HepG2 (cell line): Measurements from ENCODE around the gene WDR7. TPM values are rescaled to one million over a fixed set of nuclear protein-coding genes. Genes with fewer than 3 reads are reported as not detected.
A peak's percentile ranks its signal among the peaks of the same experiment; 100 is the strongest.

Source experiments
- EED ChIP-seq: sonication (generic); formaldehyde crosslinking; IDR thresholded peaks from 2 replicates; pipeline ENCODE4 v1.5.0; 2020; ENCODE audit warnings: mild to moderate bottlenecking, missing genetic modification reagents
- ELF4 ChIP-seq: sonication (generic); formaldehyde crosslinking; IDR thresholded peaks from 2 replicates; pipeline ENCODE4 v1.5.0; 2020; ENCODE audit warnings: missing genetic modification reagents, mild to moderate bottlenecking, moderate library complexity, borderline replicate concordance
- FOXO1 ChIP-seq: sonication (generic); formaldehyde crosslinking; IDR thresholded peaks from 2 replicates; pipeline ENCODE4 v1.4.0; 2020; ENCODE audit warnings: missing genetic modification reagents
- GTF2F1 ChIP-seq: fragments of 150-350 bp; IDR thresholded peaks from 2 replicates; pipeline ENCODE4 v1.6.1; 2014; ENCODE audit warnings: low read length
- ISL2 ChIP-seq: sonication (generic); formaldehyde crosslinking; IDR thresholded peaks from 2 replicates; pipeline ENCODE4 v1.5.0; 2020; ENCODE audit warnings: missing genetic modification reagents
- NFATC3 ChIP-seq: sonication (generic); formaldehyde crosslinking; IDR thresholded peaks from 2 replicates; pipeline ENCODE4 v1.5.1; 2020; ENCODE audit warnings: mild to moderate bottlenecking, missing genetic modification reagents
- REPIN1 ChIP-seq: sonication (generic); formaldehyde crosslinking; IDR thresholded peaks from 2 replicates; pipeline ENCODE4 v1.8.0; 2022; ENCODE audit warnings: missing genetic modification reagents, low read depth, mild to moderate bottlenecking, borderline replicate concordance
- RNF2 ChIP-seq: fragments of 450-650 bp; conservative IDR thresholded peaks from 2 replicates; pipeline ENCODE4 v1.6.1; 2016; ENCODE audit warnings: low read depth
- SMARCE1 ChIP-seq: fragments of 450-650 bp; IDR thresholded peaks from 2 replicates; pipeline ENCODE4 v1.6.1; 2017; ENCODE audit warnings: borderline replicate concordance
- SNAI1 ChIP-seq: sonication (generic); formaldehyde crosslinking; IDR thresholded peaks from 2 replicates; pipeline ENCODE4 v1.5.0; 2020; ENCODE audit warnings: mild to moderate bottlenecking, missing genetic modification reagents, borderline replicate concordance
- SRF ChIP-seq: IDR thresholded peaks from 2 replicates; pipeline ENCODE4 v1.6.1; 2011; ENCODE audit warnings: mild to moderate bottlenecking, low read depth, low read length, moderate library complexity
- TBL1XR1 ChIP-seq: fragments of 150-350 bp; IDR thresholded peaks from 2 replicates; pipeline ENCODE4 v1.6.1; 2014; ENCODE audit warnings: borderline replicate concordance, low read length; ENCODE audit not compliant: partially characterized antibody
- TFDP2 ChIP-seq: sonication (generic); formaldehyde crosslinking; IDR thresholded peaks from 2 replicates; pipeline ENCODE4 v1.4.0; 2020; ENCODE audit warnings: missing genetic modification reagents
- TP53 ChIP-seq: sonication (generic); formaldehyde crosslinking; conservative IDR thresholded peaks from 2 replicates; pipeline ENCODE4 v1.4.0; 2020; ENCODE audit warnings: missing genetic modification reagents
- ZBTB1 ChIP-seq: sonication (generic); formaldehyde crosslinking; IDR thresholded peaks from 2 replicates; pipeline ENCODE4 v1.4.0; 2020; ENCODE audit warnings: missing genetic modification reagents, borderline replicate concordance
- ZBTB38 ChIP-seq: sonication (generic); formaldehyde crosslinking; IDR thresholded peaks from 2 replicates; pipeline ENCODE4 v1.5.1; 2020; ENCODE audit warnings: mild to moderate bottlenecking, missing genetic modification reagents
- ZKSCAN5 ChIP-seq: sonication (generic); formaldehyde crosslinking; IDR thresholded peaks from 2 replicates; pipeline ENCODE4 v1.5.1; 2020; ENCODE audit warnings: mild to moderate bottlenecking, missing genetic modification reagents
- ZMAT5 ChIP-seq: sonication (generic); formaldehyde crosslinking; IDR thresholded peaks from 2 replicates; pipeline ENCODE4 v1.5.0; 2020; ENCODE audit warnings: mild to moderate bottlenecking, low read depth, missing genetic modification reagents, borderline replicate concordance
- ZMYM4 ChIP-seq: sonication (generic); formaldehyde crosslinking; IDR thresholded peaks from 2 replicates; pipeline ENCODE4 v1.8.1; 2023; ENCODE audit warnings: mild to moderate bottlenecking, missing genetic modification reagents
- ZNF124 ChIP-seq: sonication (generic); formaldehyde crosslinking; IDR thresholded peaks from 2 replicates; pipeline ENCODE4 v1.4.0; 2020; ENCODE audit warnings: missing genetic modification reagents
- ZNF18 ChIP-seq: sonication (generic); formaldehyde crosslinking; IDR thresholded peaks from 2 replicates; pipeline ENCODE4 v1.8.0; 2022; ENCODE audit warnings: mild to moderate bottlenecking, missing genetic modification reagents; ENCODE audit not compliant: insufficient replicate concordance
- ZNF207 ChIP-seq: fragments of 450-650 bp; IDR thresholded peaks from 2 replicates; pipeline ENCODE4 v1.6.1; 2016; ENCODE audit warnings: antibody characterized with exemption, borderline replicate concordance
- ZNF296 ChIP-seq: sonication (generic); formaldehyde crosslinking; conservative IDR thresholded peaks from 2 replicates; pipeline ENCODE4 v1.5.0; 2020; ENCODE audit warnings: mild to moderate bottlenecking, missing genetic modification reagents
- ZNF3 ChIP-seq: IDR thresholded peaks from 2 replicates; pipeline ENCODE4 v1.7.0; 2017; ENCODE audit warnings: inconsistent platforms
- ZNF34 ChIP-seq: sonication (generic); formaldehyde crosslinking; IDR thresholded peaks from 2 replicates; pipeline ENCODE4 v1.4.0; 2020; ENCODE audit warnings: mild to moderate bottlenecking, missing genetic modification reagents, borderline replicate concordance
- ZNF367 ChIP-seq: sonication (generic); formaldehyde crosslinking; IDR thresholded peaks from 2 replicates; pipeline ENCODE4 v1.4.0; 2020; ENCODE audit warnings: missing genetic modification reagents, borderline replicate concordance
- ZNF674 ChIP-seq: sonication (generic); formaldehyde crosslinking; IDR thresholded peaks from 2 replicates; pipeline ENCODE4 v1.5.0; 2020; ENCODE audit warnings: low read depth, mild to moderate bottlenecking, missing genetic modification reagents
- ZNF703 ChIP-seq: sonication (generic); formaldehyde crosslinking; IDR thresholded peaks from 2 replicates; pipeline ENCODE4 v1.5.1; 2020; ENCODE audit warnings: missing genetic modification reagents, mild to moderate bottlenecking, moderate library complexity, borderline replicate concordance
- ZNF747 ChIP-seq: sonication (generic); formaldehyde crosslinking; IDR thresholded peaks from 2 replicates; pipeline ENCODE4 v1.8.1; 2023; ENCODE audit warnings: missing genetic modification reagents, mild to moderate bottlenecking, borderline replicate concordance
- polyA plus RNA-seq, 8 experiments: library from polyadenylated mRNA; depleted of rRNA in 3 of 8; stranded (reverse) in 7 of 8; unstranded in 1 of 8; fragments of >200 nt; fragmentation: Illumina TruSeq in 4 of 8; extraction: Trizol in 4 of 8; gene quantifications; 2 replicates each; pipeline versions ENCODE4 v1.2.1 to v1.2.3, GENCODE V29; 2011 to 2016; ENCODE audit warnings: low read depth in 4 of 8, missing spikeins in 1 of 8, mixed read lengths in 1 of 8; ENCODE audit not compliant: insufficient read depth in 1 of 8
- total RNA-seq, 5 experiments: library from RNA; depleted of rRNA; stranded (reverse); fragments of >200 nt; fragmentation: Illumina TruSeq; extraction: Trizol; gene quantifications; 2 replicates each; pipeline ENCODE4 v1.2.3, GENCODE V29; 2016; ENCODE audit warnings: low read depth in 1 of 5

The WDR7 gene
- total and polyA plus RNA-seq, 2 of the 13 experiments (the other 11 are each of a cell fraction or from before 2014, with no cell fraction given) = 2.0 to 7.8 TPM

- TF ChIP-seq ZKSCAN5 (CRISPR knock-in tag) (no peak), ELF4 (no peak), GTF2F1 (no peak), ZNF18 (CRISPR knock-in tag) (peak; percentile 55), ZNF124 (CRISPR knock-in tag) (peak; percentile 59; the same call in 1 of the 2 replicates), ZMAT5 (CRISPR knock-in tag) (no peak), ZNF747 (no peak), TP53 (CRISPR knock-in tag) (no peak), ZNF674 (CRISPR knock-in tag) (no peak), NFATC3 (CRISPR knock-in tag) (peak; percentile 70; the same call in 1 of the 2 replicates), ZMYM4 (CRISPR knock-in tag) (peak; percentile 88), ZNF207 (no peak), EED (CRISPR knock-in tag) (no peak), FOXO1 (CRISPR knock-in tag) (no peak; the same call in 1 of the 2 replicates), ZNF3 (CRISPR knock-in tag) (no peak), TBL1XR1 (no peak), ISL2 (CRISPR knock-in tag) (no peak), ZBTB1 (CRISPR knock-in tag) (no peak), ZNF34 (CRISPR knock-in tag) (peak; percentile 60; the same call in 1 of the 2 replicates), SNAI1 (CRISPR knock-in tag) (no peak), TFDP2 (CRISPR knock-in tag) (peak; percentile 87), ZNF367 (no peak), ZNF703 (CRISPR knock-in tag) (no peak; the same call in 1 of the 2 replicates), SRF (no peak), REPIN1 (peak; percentile 90; the same call in 1 of the 2 replicates), ZBTB38 (CRISPR knock-in tag) (peak; percentile 38; the same call in 1 of the 2 replicates), ZNF296 (no peak), RNF2 (no peak), SMARCE1 (no peak)
Measured at GRCh38 chr18:56650944-56651770, at the start of gene WDR7 (continued).
